Esophagus muscularis mucosa (tissue), 3 donors: ENCODE results near the gene RPL13.

Experiments used
- POLR2A ChIP-seq: fragments of 450-650 bp; IDR thresholded peaks from one replicate; pipeline ENCODE4 v1.6.1; 2017; ENCODE audit warnings: antibody characterized with exemption, moderate library complexity, mild to moderate bottlenecking, low read depth
- POLR2AphosphoS5 ChIP-seq, 2 donors: sonication (generic); formaldehyde crosslinking; IDR thresholded peaks; one replicate each; pipeline ENCODE4 v1.6.1; 2017; ENCODE audit warnings: antibody characterized with exemption in 2 of 2
- TF ChIP-seq, protein P1 (sequence below), 3 experiments: fragments of 200-600 bp in 2 of 3; fragments of 450-650 bp in 1 of 3; sonication (generic) in 2 of 3; IDR thresholded peaks; one replicate each; pipeline ENCODE4 v1.5.1; 2017 to 2019; ENCODE audit warnings: antibody characterized with exemption in 3 of 3, mild to moderate bottlenecking in 2 of 3, moderate library complexity in 1 of 3

DNA sequence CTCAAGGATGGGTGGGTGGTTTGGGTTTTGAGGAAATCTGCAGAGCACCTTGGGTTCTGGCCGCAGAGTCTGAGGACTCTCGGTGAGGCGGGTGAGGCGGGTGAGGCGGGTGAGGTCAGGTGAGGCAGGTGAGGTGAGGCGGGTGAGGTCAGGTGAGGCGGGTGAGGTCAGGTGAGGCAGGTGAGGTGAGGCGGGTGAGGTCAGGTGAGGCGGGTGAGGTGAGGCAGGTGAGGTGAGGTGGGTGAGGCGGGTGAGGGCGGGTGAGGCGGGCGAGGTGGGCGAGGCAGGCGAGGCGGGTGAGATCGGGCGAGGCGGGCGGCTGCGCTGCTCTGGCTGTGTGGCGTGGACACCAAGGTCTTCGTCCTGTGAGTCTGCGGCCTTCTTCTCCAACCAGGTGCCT lies 24.1 kb upstream of the RPL13 start:
- TF ChIP-seq, protein P1, sequence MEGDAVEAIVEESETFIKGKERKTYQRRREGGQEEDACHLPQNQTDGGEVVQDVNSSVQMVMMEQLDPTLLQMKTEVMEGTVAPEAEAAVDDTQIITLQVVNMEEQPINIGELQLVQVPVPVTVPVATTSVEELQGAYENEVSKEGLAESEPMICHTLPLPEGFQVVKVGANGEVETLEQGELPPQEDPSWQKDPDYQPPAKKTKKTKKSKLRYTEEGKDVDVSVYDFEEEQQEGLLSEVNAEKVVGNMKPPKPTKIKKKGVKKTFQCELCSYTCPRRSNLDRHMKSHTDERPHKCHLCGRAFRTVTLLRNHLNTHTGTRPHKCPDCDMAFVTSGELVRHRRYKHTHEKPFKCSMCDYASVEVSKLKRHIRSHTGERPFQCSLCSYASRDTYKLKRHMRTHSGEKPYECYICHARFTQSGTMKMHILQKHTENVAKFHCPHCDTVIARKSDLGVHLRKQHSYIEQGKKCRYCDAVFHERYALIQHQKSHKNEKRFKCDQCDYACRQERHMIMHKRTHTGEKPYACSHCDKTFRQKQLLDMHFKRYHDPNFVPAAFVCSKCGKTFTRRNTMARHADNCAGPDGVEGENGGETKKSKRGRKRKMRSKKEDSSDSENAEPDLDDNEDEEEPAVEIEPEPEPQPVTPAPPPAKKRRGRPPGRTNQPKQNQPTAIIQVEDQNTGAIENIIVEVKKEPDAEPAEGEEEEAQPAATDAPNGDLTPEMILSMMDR (IDR thresholded peaks at IDR 0.05), result no peak
- TF ChIP-seq POLR2AphosphoS5 (IDR thresholded peaks at IDR 0.05) (no peak), POLR2A (no peak)
